SHP77 treated with DMSO at 0.1 percent for 48 hours (cell line): ENCODE results near the gene COLQ.

Experiments used
- DNase-seq: peaks from one replicate; lab custom pipeline; 2025; lab: John Stamatoyannopoulos, UW

Gene COLQ

GRCh38 chr3:15454965-15455364 lies 66.5 kb downstream of the COLQ start:
- no peak for DNase-seq

- no peak for DNase-seq
These were observed 67.4 kb downstream of the COLQ start for GRCh38 chr3:15453991-15454625.

GRCh38 chr3:15453501-15453900 lies 68.0 kb downstream of the COLQ start:
- DNase-seq, result no peak

- no peak for DNase-seq
These were observed 68.5 kb downstream of the COLQ start for GRCh38 chr3:15452961-15453360.

GRCh38 chr3:15452156-15452555 lies 69.3 kb downstream of the COLQ start:
- DNase-seq, result no peak

- DNase-seq, result no peak
These were observed 70.0 kb downstream of the COLQ start for GRCh38 chr3:15451216-15452113.

- DNase-seq, result no peak
These were observed 70.9 kb downstream of the COLQ start for GRCh38 chr3:15450438-15451215.

- no peak for DNase-seq
These were observed 71.8 kb downstream of the COLQ start for GRCh38 chr3:15449489-15450224.

GRCh38 chr3:15443826-15444524 lies 77.5 kb downstream of the COLQ start:
- DNase-seq, result no peak

- no peak for DNase-seq
These were observed 80.6 kb downstream of the COLQ start for GRCh38 chr3:15440891-15441290.

GRCh38 chr3:15439476-15439875 lies 82.0 kb downstream of the COLQ start:
- DNase-seq, result no peak

- DNase-seq, result no peak
These were observed 82.5 kb downstream of the COLQ start for GRCh38 chr3:15438983-15439382.

GRCh38 chr3:15436246-15436645 lies 85.3 kb downstream of the COLQ start:
- no peak for DNase-seq

GRCh38 chr3:15434756-15435155 lies 86.8 kb downstream of the COLQ start:
- DNase-seq, result no peak

GRCh38 chr3:15433531-15433930 lies 88.0 kb downstream of the COLQ start:
- DNase-seq, result no peak

- no peak for DNase-seq
These were observed 90.2 kb downstream of the COLQ start for GRCh38 chr3:15431256-15431837.

- no peak for DNase-seq
These were observed 90.9 kb downstream of the COLQ start for GRCh38 chr3:15430624-15431023.

GRCh38 chr3:15429080-15429479 lies 92.4 kb downstream of the COLQ start:
- no peak for DNase-seq

GRCh38 chr3:15428539-15428938 lies 93.0 kb downstream of the COLQ start:
- no peak for DNase-seq

- DNase-seq, result no peak
These were observed 93.5 kb downstream of the COLQ start for GRCh38 chr3:15427981-15428380.
